PFSK-1 (cell line): Measurements from ENCODE around the gene KRT71.

ENCODE experiments used
- FOXP2 ChIP-seq: optimal IDR thresholded peaks from 2 replicates; pipeline ENCODE3; 2011; ENCODE audit warnings: borderline replicate concordance, control low read depth, inconsistent platforms; ENCODE audit not compliant: insufficient read depth; ENCODE audit errors: extremely low read length, extremely low read depth
- POLR2AphosphoS5 ChIP-seq: IDR thresholded peaks from 2 replicates; pipeline ENCODE4 v1.6.1; 2012; ENCODE audit warnings: low read depth, mild to moderate bottlenecking, control low read depth, low read length, moderate library complexity
- REST ChIP-seq, 2 experiments: IDR thresholded peaks; 2 replicates each; pipeline versions ENCODE4 v1.6.1 to v1.8.0; 2011 to 2012; ENCODE audit warnings: low read depth in 2 of 2, low read length in 2 of 2, control low read depth in 1 of 2, inconsistent platforms in 1 of 2, mild to moderate bottlenecking in 1 of 2, moderate library complexity in 1 of 2; ENCODE audit not compliant: insufficient read depth in 1 of 2
- SIN3A ChIP-seq: IDR thresholded peaks from 2 replicates; pipeline ENCODE4 v1.6.1; 2012; ENCODE audit warnings: mild to moderate bottlenecking, low read length, moderate library complexity, borderline replicate concordance; ENCODE audit not compliant: insufficient read depth
- TAF1 ChIP-seq: IDR thresholded peaks from 2 replicates; pipeline ENCODE4 v1.6.1; 2012; ENCODE audit warnings: low read length, control low read depth, borderline replicate concordance; ENCODE audit not compliant: insufficient read depth

GRCh38 chr12:52498946-52499345, 54.0 kb downstream of the KRT71 start:
- TF ChIP-seq POLR2AphosphoS5, result no peak
- no peak for TF ChIP-seq TAF1
- no peak for TF ChIP-seq REST (IDR thresholded peaks at IDR 0.05; ENCODE audit: insufficient read depth in 1 of 2, low read depth in 2 of 2, low read length in 2 of 2)
- TF ChIP-seq FOXP2, result no peak
- TF ChIP-seq SIN3A, result no peak
